Activated CD4-positive, alpha-beta T cell treated with anti-CD3 and anti-CD28 coated beads for 48 hours (primary cell): Measurements from ENCODE around the gene TMEM135.
"Not testable (repeated sequence)": the region's sequence is repeated elsewhere in the genome, so short reads cannot be mapped to it uniquely, and the experiment has no call there.

Experiments
- DNase-seq: peaks from one replicate; pipeline ENCODE4 v3.0.0-alpha.2; 2020

TMEM135 gene

DNA sequence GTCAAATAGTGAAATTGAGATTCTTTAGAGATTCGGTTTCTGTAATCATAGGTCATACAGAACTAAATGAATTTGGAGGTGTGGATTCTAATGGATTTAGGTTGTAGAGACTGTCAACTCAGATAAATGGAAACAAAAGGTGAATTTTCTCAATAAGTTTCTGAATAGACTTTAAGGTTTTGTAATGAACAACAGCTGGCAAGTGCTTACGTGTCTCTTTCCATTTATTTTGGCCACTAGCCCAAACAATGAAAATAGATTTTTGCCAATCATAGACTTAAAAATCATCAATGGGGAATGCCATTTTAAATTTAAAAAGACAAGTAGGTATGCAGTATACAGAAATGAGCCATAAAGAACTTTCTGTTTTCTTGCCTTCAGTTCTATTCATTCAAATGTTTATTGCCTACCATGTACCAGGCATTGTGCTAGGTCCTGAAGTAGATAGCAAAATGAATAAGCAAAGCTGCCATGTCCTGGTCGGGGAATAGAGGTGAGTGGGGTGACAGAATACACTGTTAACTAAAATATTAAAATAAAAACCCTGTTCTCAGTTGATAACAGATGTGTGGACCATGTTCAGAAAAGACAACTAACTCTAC, 16.9 kb upstream of the TMEM135 start:
- no peak for DNase-seq

DNA sequence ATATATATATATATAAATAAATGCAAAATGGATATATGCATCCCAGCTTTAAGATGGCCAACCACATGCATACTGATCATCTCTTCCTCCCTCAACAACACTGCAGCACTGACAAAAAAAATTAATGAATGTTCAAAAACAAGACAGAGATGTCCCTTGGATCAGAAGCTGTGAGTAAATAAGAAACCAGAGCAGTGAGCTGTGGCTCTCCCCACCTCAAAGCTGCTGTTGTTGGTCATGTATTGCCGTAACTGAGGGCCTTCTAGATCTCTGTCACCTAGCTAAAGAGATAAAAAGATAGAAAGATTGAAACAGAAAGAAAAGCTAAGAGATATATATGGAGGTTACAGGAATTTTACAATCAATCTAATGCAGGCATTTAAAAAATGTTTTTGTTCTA, 15.5 kb upstream of the TMEM135 start:
- no peak for DNase-seq

DNA sequence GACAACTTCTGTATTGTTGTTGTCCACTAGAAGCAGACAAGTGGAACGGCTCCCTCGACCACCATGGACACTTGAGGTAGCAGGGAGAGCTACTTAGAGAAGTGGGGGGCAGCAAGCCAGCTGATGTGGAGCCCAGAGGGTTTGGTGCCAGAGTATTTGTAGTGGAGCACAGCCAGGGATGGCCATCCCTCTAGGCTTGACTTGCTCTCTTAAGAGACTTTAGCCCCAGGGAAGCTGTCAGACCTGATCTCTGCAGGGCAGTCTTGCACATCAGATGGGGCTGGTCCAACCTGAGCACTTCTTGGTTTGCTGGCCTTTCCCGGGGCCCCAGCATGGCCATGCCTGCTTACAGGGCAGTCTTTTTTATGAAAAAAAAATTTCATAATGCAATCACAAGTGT, 15.0 kb upstream of the TMEM135 start:
- no peak for DNase-seq

DNA sequence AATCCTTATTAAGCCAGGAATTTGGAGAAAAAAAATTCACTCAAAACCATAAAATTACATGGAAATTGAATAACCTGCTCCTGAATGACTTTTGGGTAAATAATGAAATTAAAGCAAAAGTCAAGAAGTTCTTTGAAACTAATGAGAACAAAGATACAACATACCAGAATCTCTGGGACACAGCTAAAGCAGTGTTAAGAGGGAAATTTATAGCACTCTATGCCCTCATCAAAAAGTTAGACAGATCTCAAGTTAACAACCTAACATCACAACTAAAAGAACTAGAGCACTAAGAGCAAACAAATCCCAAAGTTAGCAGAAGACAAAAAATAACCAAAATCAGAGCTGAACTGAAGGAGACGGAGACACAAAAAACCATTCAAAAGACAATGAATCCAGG, 11.3 kb upstream of the TMEM135 start:
- not testable (repeated sequence) for DNase-seq

DNA sequence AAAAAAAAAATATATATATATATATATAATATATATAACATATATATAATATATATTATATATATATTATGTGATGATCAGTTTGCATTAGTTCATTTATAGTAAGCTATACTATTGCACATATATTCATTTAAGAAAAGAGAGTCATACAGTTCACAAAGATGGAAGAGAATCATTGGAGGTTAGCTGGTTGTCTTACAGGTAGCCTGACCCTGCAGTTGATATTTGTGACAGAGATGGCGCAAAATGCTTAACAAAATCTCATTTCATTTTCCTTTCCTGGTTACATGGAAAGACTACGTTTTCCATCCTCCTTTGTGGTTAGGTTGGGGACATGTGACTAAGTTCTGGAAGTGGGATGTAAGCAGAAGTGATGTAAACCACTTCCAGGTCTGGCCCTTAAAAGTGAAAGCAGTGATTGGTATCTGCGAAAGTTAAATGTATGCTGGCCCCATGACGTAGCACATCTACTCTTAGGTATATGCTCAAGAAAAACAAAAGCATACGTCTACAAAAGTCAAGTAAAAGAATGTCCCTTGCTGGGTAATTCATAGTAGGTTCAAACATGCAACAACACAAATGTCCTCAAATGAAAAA, 7.2 kb upstream of the TMEM135 start:
- no peak for DNase-seq

DNA sequence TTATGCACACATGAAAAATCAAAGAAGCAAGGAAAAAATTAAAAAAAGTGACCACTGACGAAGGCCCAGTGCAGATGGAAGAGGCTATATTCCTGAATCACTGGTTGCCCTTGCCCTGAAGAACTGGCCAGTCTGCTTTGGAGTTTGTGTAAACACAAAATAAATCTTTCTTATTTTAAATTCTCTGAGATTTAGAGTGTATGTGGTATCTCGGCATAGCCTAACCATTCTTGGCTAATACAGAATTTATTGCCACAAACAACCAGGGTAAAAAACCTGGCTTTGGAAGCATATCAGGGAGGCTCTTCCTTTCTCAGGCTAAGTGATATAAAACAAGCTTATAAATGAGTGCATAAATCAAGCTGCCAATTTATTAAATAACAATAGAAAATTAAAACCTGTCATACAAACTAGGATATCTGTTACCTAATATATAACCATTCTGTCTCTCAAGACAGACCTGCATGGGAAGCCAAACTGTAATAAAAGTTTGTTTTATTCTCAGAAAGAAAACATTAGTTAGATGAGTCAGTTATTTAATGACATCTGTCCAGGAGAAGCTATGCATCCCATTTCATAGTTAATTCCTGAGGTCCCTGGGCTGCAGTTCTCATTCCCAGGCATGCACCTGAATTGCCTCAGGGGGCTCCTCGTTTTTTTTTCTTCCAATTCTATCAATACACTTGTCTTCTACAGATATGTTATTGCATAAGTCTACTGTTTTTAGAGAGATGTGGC, 6.1 kb upstream of the TMEM135 start:
- no peak for DNase-seq

DNA sequence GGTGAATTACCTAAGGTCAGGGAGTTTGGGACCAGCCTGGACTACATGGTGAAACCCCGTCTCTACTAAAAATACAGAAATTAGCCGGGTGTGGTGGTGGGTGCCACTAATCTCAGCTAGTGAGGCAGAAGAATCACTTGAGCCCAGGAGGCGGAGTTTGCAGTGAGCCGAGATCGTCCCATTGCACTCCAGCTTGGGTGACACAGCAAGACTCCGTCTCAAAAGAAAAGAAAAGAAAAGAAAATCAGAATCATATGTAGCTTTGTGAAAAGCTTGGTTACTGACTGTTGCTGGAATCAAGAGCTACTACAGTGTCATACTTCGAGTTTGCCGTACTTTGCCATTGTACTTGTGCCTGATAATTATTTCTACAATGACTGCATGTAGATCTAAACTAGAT, 4.2 kb upstream of the TMEM135 start:
- DNase-seq = no peak

DNA sequence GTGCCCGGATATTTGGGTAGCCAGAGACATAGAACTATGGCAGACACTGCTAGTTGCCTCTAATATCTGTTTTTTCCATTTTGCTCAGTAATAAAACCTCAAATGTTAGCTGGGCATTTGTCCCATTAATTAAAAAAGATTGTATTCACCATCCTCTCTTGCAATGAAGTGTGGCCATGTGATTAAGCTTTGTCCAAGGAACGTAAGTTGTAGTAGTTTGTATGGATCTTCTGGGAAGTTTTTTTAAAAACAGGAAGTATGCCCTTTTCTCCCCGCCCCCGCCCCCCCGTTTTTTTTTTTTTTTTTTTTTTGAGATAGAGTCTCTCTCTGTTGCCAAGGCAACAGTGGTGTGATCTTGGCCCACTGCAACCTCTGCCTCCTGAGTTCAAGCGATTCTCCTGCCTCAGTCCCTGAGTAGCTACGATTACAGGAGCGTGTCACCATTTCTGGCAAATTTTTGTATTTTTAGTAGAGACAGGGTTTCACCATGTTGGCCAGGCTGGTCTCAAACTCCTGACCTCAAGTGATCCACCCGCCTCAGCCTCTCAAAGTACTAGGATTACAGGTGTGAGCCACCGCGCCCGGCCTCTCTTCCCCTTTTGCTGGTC, 1.7 kb upstream of the TMEM135 start:
- DNase-seq = no peak

DNA sequence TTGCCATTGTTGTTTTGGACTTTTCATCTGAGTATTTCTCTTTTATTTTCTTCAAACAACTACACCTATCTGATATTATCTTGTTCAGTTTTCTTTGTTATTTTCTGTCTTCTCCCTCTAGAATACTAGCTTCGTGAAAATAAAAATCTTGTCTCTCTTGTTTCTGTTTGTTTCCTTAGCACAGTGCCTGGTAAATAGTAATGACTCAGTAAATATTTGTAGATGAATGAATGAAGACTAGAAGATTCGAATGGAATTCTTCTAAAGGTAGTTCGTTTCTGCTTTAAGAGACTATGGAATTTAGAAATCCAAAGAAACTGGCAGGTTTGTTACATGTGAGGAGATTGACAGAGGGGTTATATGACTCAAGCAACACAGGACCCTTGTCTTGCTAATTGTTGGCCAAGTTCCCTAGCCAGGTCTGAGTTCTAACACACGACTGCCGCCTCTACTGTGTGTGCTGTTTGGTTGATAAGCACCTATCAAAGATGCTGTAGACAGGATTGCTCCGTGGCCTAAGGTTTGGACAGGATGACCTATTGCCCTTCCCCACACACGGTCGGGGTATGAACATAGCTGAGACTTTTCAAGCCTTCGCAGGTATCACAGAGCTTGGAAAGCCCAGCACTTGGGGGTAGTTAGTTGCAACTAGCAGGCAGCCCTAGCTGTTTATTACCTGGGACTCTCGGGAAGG, 831 bp upstream of the TMEM135 start:
- DNase-seq = no peak

DNA sequence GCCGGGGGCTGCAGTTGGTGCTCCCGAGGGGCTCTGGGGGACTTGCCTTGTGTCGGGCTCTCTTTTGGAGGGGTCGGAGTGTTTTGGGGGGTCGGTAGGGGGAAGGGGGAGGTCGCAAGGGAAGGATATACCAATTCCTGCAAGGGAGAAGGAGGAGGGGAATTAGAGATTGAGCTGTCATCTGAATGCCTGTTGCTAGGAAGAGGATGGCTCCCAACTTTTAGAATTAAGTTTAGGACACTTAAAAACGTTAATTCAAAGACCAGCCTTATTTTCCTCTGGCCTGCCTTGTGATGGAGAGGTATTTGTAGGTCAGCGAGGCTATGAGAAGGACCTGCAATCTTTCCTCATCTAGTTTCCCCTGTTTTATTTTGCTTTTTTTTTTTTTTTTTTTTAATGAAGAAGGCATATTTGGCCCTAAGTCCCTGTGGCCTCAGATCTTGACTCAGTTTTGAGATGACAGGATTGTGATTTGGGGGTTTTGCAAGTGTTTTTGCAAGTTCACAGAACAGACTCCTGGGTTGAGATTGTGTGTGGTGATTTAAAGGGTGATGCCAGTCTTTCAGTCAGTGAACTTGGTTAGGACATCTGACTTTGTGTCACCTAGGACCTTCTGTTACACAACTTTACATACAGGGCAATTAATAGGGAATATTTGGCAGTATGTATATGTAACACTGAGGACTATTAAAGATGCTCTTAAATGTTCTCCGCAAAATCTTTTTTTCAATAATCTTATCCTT, 672 bp downstream of the TMEM135 start:
- DNase-seq = no peak

DNA sequence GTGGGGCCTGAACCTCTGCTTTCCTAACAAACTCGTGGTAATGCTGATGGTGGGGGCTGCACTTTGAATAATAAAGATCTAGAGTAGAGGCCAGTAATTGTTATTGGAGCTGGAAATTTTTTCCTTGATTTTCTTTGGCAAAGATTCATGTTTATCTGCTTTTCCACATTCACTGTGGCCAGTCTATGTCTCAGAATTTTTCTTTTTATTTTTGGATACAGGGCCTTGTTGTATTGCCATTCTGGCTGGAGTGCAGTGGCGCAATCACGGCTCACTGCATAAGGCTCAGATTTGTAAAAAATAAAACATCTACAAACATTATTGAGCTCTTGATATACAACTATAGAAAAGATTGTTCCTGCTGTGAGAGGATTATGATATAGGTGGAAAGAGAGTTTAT, 1.6 kb downstream of the TMEM135 start:
- no peak for DNase-seq

DNA sequence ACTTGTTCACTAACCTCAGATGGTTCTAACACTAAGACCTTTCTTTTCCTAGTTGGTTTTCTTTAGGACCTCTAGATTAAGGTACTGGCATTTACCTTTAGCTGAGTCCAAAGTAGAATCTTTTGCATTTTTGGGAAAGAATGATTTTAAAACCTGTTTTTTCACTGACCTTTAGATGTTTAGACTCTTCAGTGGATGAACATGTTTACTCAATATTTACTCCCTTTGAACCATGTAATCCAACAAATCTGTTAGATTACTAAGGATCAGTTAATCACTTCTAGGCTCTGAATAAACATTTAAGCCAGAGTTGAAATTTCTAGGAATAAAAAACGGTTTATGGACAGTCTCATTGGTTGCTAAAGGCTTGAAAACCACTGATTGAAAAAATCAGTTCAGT, 6.2 kb downstream of the TMEM135 start:
- DNase-seq = no peak

DNA sequence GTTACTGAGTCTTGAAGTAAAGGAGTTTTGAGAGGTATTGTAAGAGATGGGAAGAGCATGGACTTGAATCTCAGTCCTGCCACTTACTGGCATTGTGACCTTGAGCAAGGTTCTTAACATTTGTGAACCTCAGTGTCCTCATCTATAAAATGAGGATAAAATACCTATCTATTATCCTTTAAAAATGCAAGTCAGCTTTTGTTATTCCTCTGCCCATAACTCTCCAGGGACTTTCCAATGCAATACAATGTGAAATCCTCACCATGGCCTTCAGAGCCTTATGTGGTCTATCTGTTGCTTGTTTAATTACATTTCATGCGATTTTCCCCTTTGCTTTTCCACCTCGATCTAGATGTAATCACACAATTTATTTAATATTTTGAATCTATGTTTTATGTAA, 9.1 kb downstream of the TMEM135 start:
- DNase-seq = no peak

DNA sequence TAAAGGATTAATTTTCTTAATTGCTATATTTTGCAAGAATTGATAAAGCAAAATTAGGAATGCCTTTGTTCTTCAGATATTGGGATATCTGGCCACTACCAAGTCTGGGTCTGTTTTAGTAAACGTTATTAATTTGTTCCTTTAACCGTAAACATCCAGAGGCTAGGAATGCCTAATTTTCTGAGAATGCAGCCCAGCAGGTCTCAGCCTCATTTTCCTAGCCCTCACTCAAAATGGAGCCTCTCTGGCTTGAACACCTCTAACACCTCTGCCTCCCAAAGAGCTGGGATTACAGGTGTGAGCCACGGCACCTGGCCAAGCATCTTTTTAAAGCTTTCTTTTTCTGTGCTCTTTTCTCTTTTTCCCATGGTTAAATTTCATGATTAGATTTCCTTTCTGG, 18.4 kb downstream of the TMEM135 start:
- DNase-seq = no peak

DNA sequence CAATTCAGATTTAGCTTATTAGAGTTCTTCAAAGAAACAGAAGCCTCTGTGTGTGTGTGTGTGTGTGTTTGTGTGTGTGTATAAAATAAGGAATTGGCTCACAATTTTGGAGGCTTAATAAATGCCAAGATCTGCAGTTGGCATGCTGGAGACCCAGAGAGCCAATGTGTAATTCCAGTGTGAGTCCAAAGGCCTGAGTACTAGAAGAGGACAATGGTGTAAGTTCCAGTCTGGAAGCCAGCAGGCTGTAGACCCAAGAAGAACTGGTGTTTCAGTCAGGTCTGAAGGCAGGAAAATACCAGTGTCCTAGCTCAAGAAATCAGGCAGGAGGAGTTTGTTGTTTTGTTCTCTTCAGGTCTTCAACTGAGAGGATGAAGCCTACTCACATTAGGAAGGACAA, 20.0 kb downstream of the TMEM135 start:
- no peak for DNase-seq

DNA sequence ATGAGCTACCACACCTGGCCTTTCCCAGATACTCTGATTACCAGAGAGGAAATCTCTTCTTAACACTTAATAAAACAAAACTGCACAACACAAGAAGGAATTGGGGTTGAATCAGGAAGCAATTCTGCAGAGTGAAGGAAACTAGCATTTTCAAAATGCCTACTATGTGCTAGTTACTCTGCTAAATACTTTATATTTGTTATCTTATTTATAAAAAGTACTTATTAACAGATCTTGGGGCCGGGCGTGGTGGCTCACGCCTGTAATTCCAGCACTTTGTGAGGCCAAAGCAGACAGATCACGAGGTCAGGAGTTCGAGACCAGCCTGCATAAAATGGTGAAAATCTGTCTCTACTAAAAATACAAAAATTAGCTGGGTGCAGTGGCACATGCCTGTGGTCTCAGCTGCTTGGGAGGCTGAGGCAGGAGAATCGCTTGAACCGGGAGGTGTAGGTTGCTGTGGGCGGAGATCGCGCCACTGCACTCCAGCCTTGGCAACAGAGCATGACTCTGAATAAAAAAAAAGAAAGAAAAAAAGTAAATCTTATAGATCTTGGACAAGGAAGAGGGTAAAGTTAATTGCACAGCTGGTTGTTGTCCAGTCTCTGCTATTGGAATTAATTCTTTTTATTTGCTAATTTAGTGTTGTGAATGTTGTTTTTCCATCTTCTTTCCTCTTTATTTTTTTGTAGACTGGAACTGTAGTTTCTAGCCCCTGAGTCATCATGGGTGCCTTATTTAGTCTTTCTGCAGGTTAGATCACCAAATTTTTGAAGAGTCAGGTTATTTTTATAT, 22.1 kb downstream of the TMEM135 start:
- no peak for DNase-seq

DNA sequence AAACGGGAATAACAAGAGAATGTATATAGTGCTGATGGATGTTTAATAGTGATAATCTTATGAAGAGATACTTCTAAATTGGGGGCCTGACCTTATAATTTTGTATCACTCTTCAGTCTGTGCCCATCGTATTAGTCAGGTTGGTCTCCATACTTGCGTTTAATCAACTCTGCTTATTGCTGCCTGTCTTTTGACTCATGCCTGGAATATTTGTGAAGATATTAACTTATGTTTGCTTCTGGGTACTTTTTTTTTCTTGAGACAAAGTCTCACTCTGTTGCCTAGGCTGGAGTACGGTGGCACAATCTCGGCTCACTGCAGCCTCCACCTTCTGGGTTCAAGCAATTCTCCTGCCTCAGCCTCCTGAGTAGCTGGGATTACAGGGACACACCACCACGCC, 24.0 kb downstream of the TMEM135 start:
- DNase-seq = no peak

DNA sequence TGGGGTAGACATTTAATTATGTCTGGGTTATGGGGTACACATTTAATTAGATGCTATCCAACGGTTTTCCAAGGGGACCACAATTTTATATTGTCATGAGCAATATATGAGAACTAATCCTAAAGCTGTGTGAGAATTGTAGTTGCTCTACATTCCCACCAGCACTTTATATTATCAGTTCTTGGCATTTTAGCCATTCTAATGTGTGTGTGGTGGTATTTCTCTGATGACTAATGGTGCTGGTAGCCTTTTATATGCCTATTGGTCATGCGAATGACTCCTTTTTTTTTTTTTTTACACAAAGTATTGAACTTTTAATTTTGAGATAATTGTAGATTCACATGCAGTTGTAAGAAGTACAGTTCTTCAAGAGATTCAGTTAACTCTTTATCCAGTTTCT, 26.2 kb downstream of the TMEM135 start:
- DNase-seq = no peak

DNA sequence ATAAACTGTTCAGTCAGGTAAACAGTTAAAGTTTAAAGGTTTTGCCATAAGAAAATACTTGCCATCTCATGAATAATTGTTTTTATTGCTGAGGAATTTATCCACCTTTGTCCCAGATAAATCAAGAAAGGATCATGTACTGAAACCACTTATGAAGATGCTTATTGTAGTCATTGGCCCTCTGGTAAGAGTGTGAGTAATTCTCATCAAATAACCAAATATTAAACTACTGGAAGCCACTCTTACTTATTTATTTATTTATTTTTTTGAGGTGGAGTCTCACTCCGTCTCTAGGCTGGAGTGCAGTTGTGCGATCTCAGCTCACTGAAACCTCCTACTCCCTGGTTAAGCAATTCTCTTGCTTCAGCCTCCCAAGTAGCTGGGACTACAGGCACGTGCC, 35.1 kb downstream of the TMEM135 start:
- no peak for DNase-seq

DNA sequence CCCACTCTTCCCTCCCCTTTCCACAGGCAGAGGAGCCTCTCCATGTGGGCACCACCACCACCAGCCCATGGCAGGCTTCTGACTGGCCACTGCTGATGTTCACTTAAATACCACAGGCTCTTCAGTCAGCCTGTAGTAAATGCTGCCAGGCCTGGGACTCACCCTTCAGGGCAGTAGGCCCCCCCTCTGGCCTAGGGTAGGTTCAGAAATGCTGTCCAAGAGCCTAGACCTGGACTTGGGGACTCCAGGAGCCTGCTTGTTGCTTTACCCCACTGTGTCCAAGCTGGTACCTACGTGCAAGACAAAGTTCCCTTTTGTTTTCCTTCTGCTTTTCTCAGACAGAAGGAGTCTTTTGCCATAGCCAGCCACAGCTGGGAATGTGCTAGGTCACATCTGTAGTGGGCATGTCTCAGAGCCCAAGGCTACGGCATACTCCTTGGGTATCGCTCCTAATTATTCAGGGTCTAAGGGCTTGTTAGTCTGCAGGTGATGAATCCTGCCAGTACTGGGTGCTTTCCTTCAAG, 38.6 kb downstream of the TMEM135 start:
- DNase-seq = no peak

DNA sequence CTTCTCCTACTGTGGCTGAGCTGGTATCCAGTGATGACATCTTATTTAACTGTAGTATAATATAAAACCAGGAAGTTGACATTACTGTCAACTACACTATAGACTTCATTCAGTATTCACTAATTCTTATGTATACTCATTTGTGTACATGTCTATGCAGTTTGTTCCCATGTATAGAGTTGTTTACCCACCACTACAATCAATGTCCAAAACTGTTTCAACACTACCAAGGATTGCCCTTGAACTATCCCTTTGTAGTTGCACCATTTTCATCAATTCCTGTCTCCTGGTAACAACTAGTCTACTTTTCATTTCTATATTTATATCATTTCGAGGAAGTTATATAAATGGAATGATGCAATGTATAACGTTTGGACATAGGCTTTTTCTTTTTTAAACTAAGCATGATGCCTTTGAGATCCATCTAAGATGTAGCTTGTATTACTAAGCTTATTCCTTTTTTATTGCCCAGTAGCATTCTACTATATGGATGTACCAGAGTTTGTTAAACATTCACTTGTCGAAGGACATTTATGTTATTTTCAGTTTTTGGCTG, 39.2 kb downstream of the TMEM135 start:
- no peak for DNase-seq
